OCI-LY3 (cell line): ENCODE results near the gene NLN.

Experiments used
- CTCF ChIP-seq: fragments of 200-600, 300-600 bp; sonication (generic); IDR thresholded peaks from 2 replicates; pipeline ENCODE4 v1.5.1; 2014; ENCODE audit warnings: antibody characterized with exemption, low read length, low read depth
- EZH2phosphoT487 ChIP-seq: fragments of 200-600 bp; shearing (Covaris generic); IDR thresholded peaks from 2 replicates; pipeline ENCODE4 v1.6.1; 2018; ENCODE audit warnings: antibody characterized with exemption, mixed run types, low read depth

GRCh38 chr5:65830856-65831255 is 108.9 kb downstream of the NLN start:
- no peak for TF ChIP-seq CTCF
- no peak for TF ChIP-seq EZH2phosphoT487
